Fibroblast of lung (primary cell): ENCODE results near the gene SYT7. TPM values are rescaled to one million over a fixed set of nuclear protein-coding genes. Genes with fewer than 3 reads are reported as not detected.

ENCODE experiments used
- DNase-seq, 2 donors: peaks; one replicate each; pipeline versions ENCODE4 v3.0.0 to v3.0.0-alpha.2; 2010; ENCODE audit warnings: low read depth in 2 of 2
- H2AFZ ChIP-seq: 2 replicates; pipeline ENCODE4 v1.5.1; 2012; ENCODE audit warnings: low read length, control low read depth, inconsistent platforms
- H3K27ac ChIP-seq: 2 replicates; pipeline ENCODE4 v1.5.1; 2011; ENCODE audit warnings: low read length, control low read depth; ENCODE audit not compliant: insufficient read depth
- H3K27me3 ChIP-seq: 2 replicates; pipeline ENCODE4 v1.5.1; 2011; ENCODE audit warnings: mild to moderate bottlenecking, low read length; ENCODE audit not compliant: control insufficient read depth, insufficient read depth
- H3K36me3 ChIP-seq: 2 replicates; pipeline ENCODE4 v1.5.1; 2011; ENCODE audit warnings: low read length; ENCODE audit not compliant: control insufficient read depth, insufficient read depth
- H3K4me1 ChIP-seq: 2 replicates; pipeline ENCODE4 v1.5.1; 2011; ENCODE audit warnings: low read length; ENCODE audit not compliant: control insufficient read depth, insufficient read depth; ENCODE audit errors: extremely low read depth
- H3K4me2 ChIP-seq: 2 replicates; pipeline ENCODE4 v1.5.1; 2011; ENCODE audit warnings: low read length, control low read depth; ENCODE audit not compliant: insufficient read depth; ENCODE audit errors: extremely low read depth
- H3K4me3 ChIP-seq, 4 experiments: fragments of 200-600 bp in 1 of 4; sonication (generic) in 1 of 4; replicated peaks in 1 of 4; 2 replicates each; pipeline ENCODE4 v1.5.1; 2011 to 2016; ENCODE audit warnings: low read length in 4 of 4, low read depth in 3 of 4, mild to moderate bottlenecking in 3 of 4, control low read depth in 2 of 4, inconsistent platforms in 1 of 4, mixed read lengths in 1 of 4; ENCODE audit not compliant: insufficient read depth in 1 of 4; ENCODE audit errors: control extremely low read depth in 1 of 4
- H3K79me2 ChIP-seq: 2 replicates; pipeline ENCODE4 v1.5.1; 2012; ENCODE audit warnings: mild to moderate bottlenecking, low read length, inconsistent platforms; ENCODE audit not compliant: control insufficient read depth, insufficient read depth
- H3K9ac ChIP-seq: 2 replicates; pipeline ENCODE4 v1.5.1; 2011; ENCODE audit warnings: mild to moderate bottlenecking, low read length, control low read depth; ENCODE audit not compliant: insufficient read depth
- H3K9me3 ChIP-seq: 2 replicates; pipeline ENCODE4 v1.5.1; 2012; ENCODE audit warnings: low read depth, low read length; ENCODE audit not compliant: control insufficient read depth, insufficient read depth
- H4K20me1 ChIP-seq: 2 replicates; pipeline ENCODE4 v1.5.1; 2011; ENCODE audit warnings: low read length; ENCODE audit not compliant: control insufficient read depth, insufficient read depth; ENCODE audit errors: extremely low read depth
- CTCF ChIP-seq, 2 donors: IDR thresholded peaks in 1 of 2; conservative IDR thresholded peaks in 1 of 2; 1 replicate in 1 of 2; 2 replicates in 1 of 2; pipeline ENCODE4 v1.5.1; 2011 to 2012; ENCODE audit warnings: low read length in 2 of 2, control low read depth in 1 of 2, inconsistent platforms in 1 of 2, low read depth in 1 of 2, mild to moderate bottlenecking in 1 of 2
- EZH2 ChIP-seq: IDR thresholded peaks from 2 replicates; pipeline ENCODE4 v1.5.1; 2012; ENCODE audit warnings: low read length, control low read depth, mild to moderate bottlenecking; ENCODE audit errors: missing control alignments
- polyA plus RNA-seq, 2 donors: library from polyadenylated mRNA; depleted of rRNA in 1 of 2; stranded (reverse) in 1 of 2; unstranded in 1 of 2; fragments of >200 nt; gene quantifications; 2 replicates each; pipeline ENCODE4 v1.2.1, GENCODE V29; 2011 to 2012; ENCODE audit warnings: missing spikeins in 1 of 2
- total RNA-seq: library from RNA; depleted of rRNA; stranded (reverse); fragments of >200 nt; gene quantifications from 2 replicates; pipeline ENCODE4 v1.2.1, GENCODE V29; 2014

The SYT7 gene
- total and polyA plus RNA-seq, 2 donors (not counting 1 experiment from before 2014, with no cell fraction given) = 2.5 to 25.9 TPM

GRCh38 chr11:61542705-61543104 lies 38.2 kb downstream of the SYT7 start:
- Histone ChIP-seq H3K9me3 (no peaks in the 10 kb centered on the region), H3K27ac (no peak overlapping the region)

GRCh38 chr11:61542024-61542461 lies 38.8 kb downstream of the SYT7 start:
- TF ChIP-seq EZH2 = no peak
- TF ChIP-seq CTCF (conservative IDR thresholded peaks at IDR 0.05 in 1 of 2, IDR thresholded peaks at IDR 0.05 in 1 of 2; ENCODE audit: low read depth in 1 of 2, low read length in 2 of 2) = no peak
- peak in 1 of 2 donors; percentile 40 for DNase-seq
- no peak overlapping the region for H3K27ac ChIP-seq
- H3K27me3 ChIP-seq = peaks cover 7% of the 10 kb centered on the region
- no peaks in the 10 kb centered on the region for H3K79me2 ChIP-seq
- no peaks in the 10 kb centered on the region for H3K9me3 ChIP-seq
- no peaks in the 10 kb centered on the region for H3K36me3 ChIP-seq
- H4K20me1 ChIP-seq = no peaks in the 10 kb centered on the region
- H2AFZ ChIP-seq = no peak overlapping the region
- H3K4me3 ChIP-seq = no peak overlapping the region
- peaks cover 7% of the 10 kb centered on the region for H3K4me1 ChIP-seq
- H3K9ac ChIP-seq = no peak overlapping the region
- peak overlapping the region; percentile 25 for H3K4me2 ChIP-seq

More at GRCh38 chr11:61542705-61543104, 38.2 kb downstream of the SYT7 start:
- H2AFZ ChIP-seq = no peak overlapping the region
- no peaks in the 10 kb centered on the region for H3K36me3 ChIP-seq
- H3K4me3 ChIP-seq = no peak overlapping the region
- no peak overlapping the region for H3K4me2 ChIP-seq
- no peaks in the 10 kb centered on the region for H4K20me1 ChIP-seq
- DNase-seq = no peak
- no peak for TF ChIP-seq CTCF (conservative IDR thresholded peaks at IDR 0.05 in 1 of 2, IDR thresholded peaks at IDR 0.05 in 1 of 2; ENCODE audit: low read depth in 1 of 2, low read length in 2 of 2)
- H3K79me2 ChIP-seq = no peaks in the 10 kb centered on the region
- peaks cover 7% of the 10 kb centered on the region for H3K4me1 ChIP-seq
- H3K27me3 ChIP-seq = peaks cover 7% of the 10 kb centered on the region
- H3K9ac ChIP-seq = no peak overlapping the region

- peaks cover 7% of the 10 kb centered on the region for H3K27me3 ChIP-seq
- TF ChIP-seq CTCF (conservative IDR thresholded peaks at IDR 0.05 in 1 of 2, IDR thresholded peaks at IDR 0.05 in 1 of 2; ENCODE audit: low read depth in 1 of 2, low read length in 2 of 2) (no peak), EZH2 (no peak)
Measured at GRCh38 chr11:61541598-61541997, 39.3 kb downstream of the SYT7 start.

More at GRCh38 chr11:61541598-61541997, 39.3 kb downstream of the SYT7 start:
- no peaks in the 10 kb centered on the region for H3K79me2 ChIP-seq
- peak overlapping the region; percentile 25 for H3K4me2 ChIP-seq
- no peak overlapping the region for H3K27ac ChIP-seq
- no peaks in the 10 kb centered on the region for H3K36me3 ChIP-seq
- H4K20me1 ChIP-seq = no peaks in the 10 kb centered on the region
- no peak overlapping the region for H2AFZ ChIP-seq
- H3K4me3 ChIP-seq = no peak overlapping the region
- H3K4me1 ChIP-seq = peaks cover 7% of the 10 kb centered on the region
- peak; percentile 55 to 83 for DNase-seq
- no peak overlapping the region for H3K9ac ChIP-seq
- H3K9me3 ChIP-seq = no peaks in the 10 kb centered on the region
